GM23338 (cell line): ENCODE data around the gene MKX. TPM values are rescaled to one million over a fixed set of nuclear protein-coding genes. Genes with fewer than 3 reads are reported as not detected.

Experiments
- ATAC-seq: fragments of 200-7000 bp; cut with Tn5 transposase; 3 replicates; pipeline ENCODE4 v1.9.1; 2020
- DNase-seq: peaks from one replicate; pipeline ENCODE4 v3.0.0-alpha.2; 2015; ENCODE audit warnings: low spot score
- H2AFZ ChIP-seq: fragments of 200-600 bp; sonication (generic); 2 replicates; pipeline ENCODE4 v1.8.0; 2016; ENCODE audit warnings: antibody characterized with exemption, mild to moderate bottlenecking, moderate library complexity
- H3F3A ChIP-seq: fragments of 200-600 bp; sonication (generic); replicated peaks from 2 replicates; pipeline ENCODE4 v1.8.0; 2017; ENCODE audit warnings: antibody characterized with exemption, mixed run types, low read depth
- H3K27ac ChIP-seq: fragments of 200-600 bp; sonication (generic); 2 replicates; pipeline ENCODE4 v1.6.1; 2016; ENCODE audit warnings: low read depth
- H3K27me3 ChIP-seq: fragments of 200-600 bp; sonication (generic); 2 replicates; pipeline ENCODE4 v1.8.0; 2016; ENCODE audit warnings: mild to moderate bottlenecking, mixed run types, moderate library complexity; ENCODE audit not compliant: insufficient read depth
- H3K36me3 ChIP-seq: fragments of 200-600 bp; sonication (generic); 2 replicates; pipeline ENCODE4 v1.8.0; 2016; ENCODE audit warnings: mild to moderate bottlenecking; ENCODE audit not compliant: insufficient read depth
- H3K4me1 ChIP-seq: fragments of 200-600 bp; sonication (generic); 2 replicates; pipeline ENCODE4 v1.8.0; 2016; ENCODE audit warnings: mild to moderate bottlenecking, moderate library complexity; ENCODE audit not compliant: insufficient read depth
- H3K4me2 ChIP-seq: fragments of 200-600 bp; sonication (generic); 2 replicates; pipeline ENCODE4 v1.7.1; 2017; ENCODE audit warnings: mixed run types
- H3K4me3 ChIP-seq: fragments of 200-600 bp; sonication (generic); 2 replicates; pipeline ENCODE4 v1.6.1; 2016; ENCODE audit warnings: mixed run types
- H3K79me2 ChIP-seq: fragments of 200-600 bp; sonication (generic); replicated peaks from 2 replicates; pipeline ENCODE4 v1.8.0; 2017; ENCODE audit warnings: mild to moderate bottlenecking; ENCODE audit not compliant: insufficient read depth
- H3K9me2 ChIP-seq: fragments of 200-600 bp; sonication (generic); 2 replicates; pipeline ENCODE4 v1.8.0; 2017; ENCODE audit not compliant: insufficient read depth
- H4K20me1 ChIP-seq: fragments of 200-600 bp; sonication (generic); replicated peaks from 2 replicates; pipeline ENCODE4 v1.8.0; 2017; ENCODE audit warnings: mild to moderate bottlenecking; ENCODE audit not compliant: insufficient read depth
- H3K27ac Mint-ChIP-seq: 2 replicates; pipeline ENCODE4 v1.8.0; 2020; ENCODE audit warnings: inconsistent platforms, mild to moderate bottlenecking, moderate library complexity, mixed read lengths
- H3K27me3 Mint-ChIP-seq: 3 replicates; pipeline ENCODE4 v1.8.0; 2022; ENCODE audit warnings: low read depth, mild to moderate bottlenecking, moderate library complexity, mixed read lengths, inconsistent platforms; ENCODE audit not compliant: insufficient read depth, poor library complexity
- H3K36me3 Mint-ChIP-seq: 3 replicates; pipeline ENCODE4 v1.8.0; 2021; ENCODE audit warnings: low read depth, mild to moderate bottlenecking, inconsistent platforms, moderate library complexity, mixed read lengths
- H3K4me1 Mint-ChIP-seq: 3 replicates; pipeline ENCODE4 v1.8.0; 2020; ENCODE audit warnings: mild to moderate bottlenecking, inconsistent platforms, mixed read lengths
- H3K4me3 Mint-ChIP-seq: 3 replicates; pipeline ENCODE4 v1.8.0; 2021; ENCODE audit warnings: moderate library complexity, mild to moderate bottlenecking, inconsistent platforms, mixed read lengths
- H3K9me3 Mint-ChIP-seq: 3 replicates; pipeline ENCODE4 v1.8.0; 2020; ENCODE audit warnings: moderate library complexity, mild to moderate bottlenecking, inconsistent platforms, mixed read lengths
- CREB1 ChIP-seq: fragments of 250-450 bp; sonication (Bioruptor Pico); IDR thresholded peaks from 2 replicates; pipeline ENCODE4 v1.5.0; 2020; ENCODE audit warnings: low read depth, mild to moderate bottlenecking, moderate library complexity
- CTCF ChIP-seq, 2 experiments: fragments of 200-600 bp in 1 of 2; sonication (generic) in 1 of 2; conservative IDR thresholded peaks; 2 replicates each; pipeline versions ENCODE4 v1.5.1 to v1.6.1; 2016 to 2017; ENCODE audit warnings: antibody characterized with exemption in 2 of 2, low read depth in 2 of 2, mild to moderate bottlenecking in 2 of 2, moderate library complexity in 1 of 2
- ETS1 ChIP-seq: IDR thresholded peaks from 2 replicates; pipeline ENCODE4 v1.6.1; 2016; ENCODE audit warnings: antibody characterized with exemption
- EZH2 ChIP-seq: fragments of 200-600 bp; sonication (generic); IDR thresholded peaks from one replicate; pipeline ENCODE4 v1.8.0; 2017; ENCODE audit warnings: antibody characterized with exemption, mild to moderate bottlenecking, low read depth; ENCODE audit not compliant: unreplicated experiment
- EZH2phosphoT487 ChIP-seq: fragments of 200-600 bp; sonication (generic); IDR thresholded peaks from one replicate; pipeline ENCODE4 v1.8.1; 2018; ENCODE audit warnings: antibody characterized with exemption; ENCODE audit not compliant: unreplicated experiment
- JUNB ChIP-seq: IDR thresholded peaks from one replicate; pipeline ENCODE4 v1.6.1; 2016; ENCODE audit warnings: antibody characterized with exemption; ENCODE audit not compliant: unreplicated experiment
- REST ChIP-seq: IDR thresholded peaks from one replicate; pipeline ENCODE4 v1.6.1; 2018; ENCODE audit warnings: antibody characterized with exemption; ENCODE audit not compliant: unreplicated experiment
- STAT1 ChIP-seq: IDR thresholded peaks from one replicate; pipeline ENCODE4 v1.6.1; 2016; ENCODE audit warnings: antibody characterized with exemption; ENCODE audit not compliant: unreplicated experiment
- ZNF114 ChIP-seq: fragments of 250-450 bp; sonication (Bioruptor Pico); IDR thresholded peaks from 2 replicates; pipeline ENCODE4 v1.5.0; 2020; ENCODE audit warnings: mild to moderate bottlenecking, moderate library complexity
- ZNF462 ChIP-seq: fragments of 250-450 bp; sonication (Bioruptor Pico); IDR thresholded peaks from 2 replicates; pipeline ENCODE4 v1.5.0; 2020; ENCODE audit warnings: mild to moderate bottlenecking, moderate library complexity
- polyA plus RNA-seq: library from polyadenylated mRNA; unstranded; fragments of >200 nt; fragmentation: Nextera tagmentation; extraction: Ambion mirVana; gene quantifications from 2 replicates; pipeline ENCODE4 v1.2.1, GENCODE V29; 2016
- total RNA-seq: library from RNA; depleted of rRNA; stranded (reverse); fragments of >200 nt; shearing (Covaris generic); gene quantifications from 2 replicates; pipeline ENCODE4 v1.2.3, GENCODE V29; 2014

The MKX gene
- total and polyA plus RNA-seq, 2 experiments from 2014 or later, result 0.66 to 0.97 TPM

- no peaks in the 10 kb centered on the region for H3F3A ChIP-seq
- no peaks in the 10 kb centered on the region for H4K20me1 ChIP-seq
- Mint-ChIP-seq H3K4me1 (peaks cover 11% of the 10 kb centered on the region), H3K27me3 (peaks cover 11% of the 10 kb centered on the region), H3K36me3 (no peaks in the 10 kb centered on the region; the same call in 2 of the 3 replicates), H3K4me3 (no peak overlapping the region; the same call in 2 of the 3 replicates), H3K9me3 (peaks cover 10% of the 10 kb centered on the region), H3K27ac (no peak overlapping the region)
- H3K4me3 ChIP-seq, result no peak overlapping the region
- no peaks in the 10 kb centered on the region for H3K79me2 ChIP-seq
- H3K27me3 ChIP-seq, result no peaks in the 10 kb centered on the region
- no peaks in the 10 kb centered on the region for H3K4me1 ChIP-seq
- no peak for DNase-seq
- no peaks in the 10 kb centered on the region for H3K9me2 ChIP-seq
- no peak overlapping the region for H2AFZ ChIP-seq
- ATAC-seq, result no peak
- TF ChIP-seq ZNF114 (CRISPR knock-in tag) (no peak), STAT1 (no peak)
- no peak overlapping the region for H3K27ac ChIP-seq
- no peaks in the 10 kb centered on the region for H3K36me3 ChIP-seq
- H3K4me2 ChIP-seq, result no peak overlapping the region
Measured at GRCh38 chr10:27655296-27655695, 90.3 kb downstream of the MKX start.

- Histone ChIP-seq H2AFZ (no peak overlapping the region), H3K36me3 (no peaks in the 10 kb centered on the region), H3F3A (no peaks in the 10 kb centered on the region), H3K79me2 (no peaks in the 10 kb centered on the region), H3K4me2 (no peak overlapping the region), H3K4me1 (no peaks in the 10 kb centered on the region), H3K9me2 (no peaks in the 10 kb centered on the region), H4K20me1 (no peaks in the 10 kb centered on the region), H3K4me3 (no peak overlapping the region), H3K27me3 (no peaks in the 10 kb centered on the region), H3K27ac (no peak overlapping the region)
- ATAC-seq (no peak), DNase-seq (no peak)
- Mint-ChIP-seq H3K27ac (no peak overlapping the region), H3K4me1 (peaks cover 8% of the 10 kb centered on the region; the same call in 2 of the 3 replicates), H3K9me3 (peaks cover 10% of the 10 kb centered on the region), H3K27me3 (peaks cover 11% of the 10 kb centered on the region), H3K4me3 (no peak overlapping the region), H3K36me3 (no peaks in the 10 kb centered on the region; the same call in 2 of the 3 replicates)
- TF ChIP-seq ETS1 (no peak), EZH2phosphoT487 (no peak), JUNB (no peak), CTCF (conservative IDR thresholded peaks at IDR 0.05; ENCODE audit: low read depth in 2 of 2) (no peak), EZH2 (no peak), REST (no peak), CREB1 (CRISPR knock-in tag) (no peak), ZNF114 (CRISPR knock-in tag) (no peak), ZNF462 (CRISPR knock-in tag) (no peak)
Measured at GRCh38 chr10:27654284-27654683, 91.3 kb downstream of the MKX start.
